BLaER1 treated with 17β-estradiol and CSF1 and Interleukin-3, amounts not matched to agents 10 nM and 100 nM (cell line): ENCODE measurements around the gene SLC5A6.

ENCODE experiments used
- H3K27ac ChIP-seq, 11 experiments: shearing (Covaris generic); formaldehyde crosslinking; 2 replicates each; pipeline ENCODE4 v1.8.1; 2022
- H3K27me3 ChIP-seq, 11 experiments: shearing (Covaris generic); formaldehyde crosslinking; 2 replicates each; pipeline ENCODE4 v1.8.1; 2022
- H3K36me3 ChIP-seq, 11 experiments: shearing (Covaris generic); formaldehyde crosslinking; 2 replicates each; pipeline ENCODE4 v1.8.1; 2022
- H3K4me1 ChIP-seq, 10 experiments: shearing (Covaris generic); formaldehyde crosslinking; 2 replicates each; pipeline ENCODE4 v1.8.1; 2022
- H3K4me2 ChIP-seq, 11 experiments: shearing (Covaris generic); formaldehyde crosslinking; 2 replicates each; pipeline ENCODE4 v1.8.1; 2022
- H3K4me3 ChIP-seq, 10 experiments: shearing (Covaris generic); formaldehyde crosslinking; 2 replicates each; pipeline ENCODE4 v1.8.1; 2022
- H3K9ac ChIP-seq, 11 experiments: shearing (Covaris generic); formaldehyde crosslinking; 2 replicates each; pipeline ENCODE4 v1.8.1; 2022
- H3K9me3 ChIP-seq, 11 experiments: shearing (Covaris generic); formaldehyde crosslinking; replicated peaks in 1 of 11; 2 replicates each; pipeline ENCODE4 v1.8.1; 2022
- H4K20me1 ChIP-seq, 11 experiments: shearing (Covaris generic); formaldehyde crosslinking; 2 replicates each; pipeline ENCODE4 v1.8.1; 2022
- Cebpa-rat ChIP-seq, 11 experiments: shearing (Covaris generic); IDR thresholded peaks; 2 replicates each; pipeline ENCODE4 v1.8.1; 2022

Gene SLC5A6

GRCh38 chr2:27162151-27163121 lies 49.6 kb downstream of the SLC5A6 start:
- Histone ChIP-seq H3K4me1 (no peaks in the 10 kb centered on the region), H4K20me1 (no peaks in the 10 kb centered on the region), H3K9ac (no peak overlapping the region), H3K9me3 (peaks cover 0 to 12% (median 7%) of the 10 kb centered on the region in 11 experiments; a peak in 7 of 22 replicates), H3K27me3 (no peaks in the 10 kb centered on the region), H3K36me3 (no peaks in the 10 kb centered on the region), H3K4me3 (no peak overlapping the region), H3K4me2 (no peak overlapping the region), H3K27ac (no peak overlapping the region)
- no peak for TF ChIP-seq Cebpa-rat (IDR thresholded peaks at IDR 0.05)

GRCh38 chr2:27160191-27160590 lies 51.9 kb downstream of the SLC5A6 start:
- Histone ChIP-seq H4K20me1 (no peaks in the 10 kb centered on the region), H3K27me3 (no peaks in the 10 kb centered on the region), H3K4me1 (peaks cover 0 to 6% (median 0%) of the 10 kb centered on the region in 10 experiments; a peak in 2 of 20 replicates), H3K9me3 (peaks cover 0 to 7% (median 1%) of the 10 kb centered on the region in 11 experiments; a peak in 6 of 22 replicates), H3K27ac (no peak overlapping the region), H3K36me3 (no peaks in the 10 kb centered on the region), H3K9ac (no peak overlapping the region), H3K4me3 (no peak overlapping the region), H3K4me2 (no peak overlapping the region)
- no peak for TF ChIP-seq Cebpa-rat (IDR thresholded peaks at IDR 0.05)

- no peak for TF ChIP-seq Cebpa-rat (IDR thresholded peaks at IDR 0.05)
- Histone ChIP-seq H3K27me3 (no peaks in the 10 kb centered on the region), H3K9ac (no peak overlapping the region), H3K4me2 (no peak overlapping the region), H3K27ac (no peak overlapping the region), H3K4me1 (peaks cover 0 to 6% (median 0%) of the 10 kb centered on the region in 10 experiments; a peak in 2 of 20 replicates), H3K9me3 (no peaks in the 10 kb centered on the region), H3K4me3 (no peak overlapping the region), H3K36me3 (no peaks in the 10 kb centered on the region), H4K20me1 (no peaks in the 10 kb centered on the region)
These were observed 52.8 kb downstream of the SLC5A6 start for GRCh38 chr2:27159271-27159670.

GRCh38 chr2:27158468-27158867 lies 53.6 kb downstream of the SLC5A6 start:
- Histone ChIP-seq H3K9ac (no peak overlapping the region), H3K9me3 (no peaks in the 10 kb centered on the region), H3K4me2 (no peak overlapping the region), H3K4me3 (no peak overlapping the region), H3K36me3 (no peaks in the 10 kb centered on the region), H3K27me3 (no peaks in the 10 kb centered on the region), H3K4me1 (peaks cover 0 to 6% (median 0%) of the 10 kb centered on the region in 10 experiments; a peak in 2 of 20 replicates), H4K20me1 (no peaks in the 10 kb centered on the region), H3K27ac (no peak overlapping the region)
- no peak for TF ChIP-seq Cebpa-rat (IDR thresholded peaks at IDR 0.05)

GRCh38 chr2:27155069-27155520 lies 57.0 kb downstream of the SLC5A6 start:
- Histone ChIP-seq H3K4me2 (no peak overlapping the region), H3K36me3 (no peaks in the 10 kb centered on the region), H3K4me3 (no peak overlapping the region), H3K9me3 (no peaks in the 10 kb centered on the region), H3K27me3 (no peaks in the 10 kb centered on the region), H4K20me1 (no peaks in the 10 kb centered on the region), H3K4me1 (peaks cover 0 to 6% (median 0%) of the 10 kb centered on the region in 10 experiments; a peak in 2 of 20 replicates), H3K27ac (no peak overlapping the region), H3K9ac (no peak overlapping the region)
- TF ChIP-seq Cebpa-rat (IDR thresholded peaks at IDR 0.05), result no peak

GRCh38 chr2:27154488-27154887 lies 57.6 kb downstream of the SLC5A6 start:
- H3K4me3 ChIP-seq, result no peak overlapping the region
- H3K9ac ChIP-seq, result no peak overlapping the region
- H3K4me1 ChIP-seq, result peaks cover 0 to 6% (median 0%) of the 10 kb centered on the region in 10 experiments; a peak in 2 of 20 replicates
- no peaks in the 10 kb centered on the region for H3K27me3 ChIP-seq
- H4K20me1 ChIP-seq, result no peaks in the 10 kb centered on the region
- H3K4me2 ChIP-seq, result no peak overlapping the region
- no peaks in the 10 kb centered on the region for H3K36me3 ChIP-seq
- H3K27ac ChIP-seq, result no peak overlapping the region
- TF ChIP-seq Cebpa-rat (IDR thresholded peaks at IDR 0.05), result no peak
- H3K9me3 ChIP-seq, result no peaks in the 10 kb centered on the region

GRCh38 chr2:27152796-27153464 lies 59.1 kb downstream of the SLC5A6 start:
- no peak for TF ChIP-seq Cebpa-rat (IDR thresholded peaks at IDR 0.05)
- H3K27ac ChIP-seq, result no peak overlapping the region

GRCh38 chr2:27152102-27152795 lies 59.8 kb downstream of the SLC5A6 start:
- no peaks in the 10 kb centered on the region for H3K36me3 ChIP-seq
- no peaks in the 10 kb centered on the region for H4K20me1 ChIP-seq
- H3K9ac ChIP-seq, result no peak overlapping the region
- H3K4me2 ChIP-seq, result no peak overlapping the region
- no peaks in the 10 kb centered on the region for H3K9me3 ChIP-seq
- H3K4me1 ChIP-seq, result peaks cover 0 to 10% (median 9%) of the 10 kb centered on the region in 10 experiments; a peak in 14 of 20 replicates
- no peak overlapping the region for H3K4me3 ChIP-seq
- H3K27ac ChIP-seq, result no peak overlapping the region
- H3K27me3 ChIP-seq, result no peaks in the 10 kb centered on the region
- no peak for TF ChIP-seq Cebpa-rat (IDR thresholded peaks at IDR 0.05)

More at GRCh38 chr2:27152796-27153464, 59.1 kb downstream of the SLC5A6 start:
- peaks cover 0 to 6% (median 3%) of the 10 kb centered on the region in 10 experiments; a peak in 14 of 20 replicates for H3K4me1 ChIP-seq
- H3K4me2 ChIP-seq, result no peak overlapping the region
- no peak overlapping the region for H3K4me3 ChIP-seq
- no peaks in the 10 kb centered on the region for H4K20me1 ChIP-seq
- no peaks in the 10 kb centered on the region for H3K27me3 ChIP-seq
- H3K9ac ChIP-seq, result no peak overlapping the region
- no peaks in the 10 kb centered on the region for H3K9me3 ChIP-seq
- H3K36me3 ChIP-seq, result no peaks in the 10 kb centered on the region
